Measurements from ENCODE around the gene C16orf86.

The C16orf86 gene

GRCh38 chr16:67652578-67653127 lies 14.0 kb upstream of the C16orf86 start:
- Histone ChIP-seq H3K9me3 (ENCODE audit: control extremely low read depth in 1 of 5, control insufficient read depth in 4 of 5, insufficient read depth in 2 of 5, low read depth in 1 of 5, low read length in 4 of 5) (no peaks in the 10 kb centered on the region), H3K4me3 (ENCODE audit: control insufficient read depth in 1 of 7, extremely low read depth in 1 of 7, insufficient read depth in 4 of 7, low read depth in 2 of 7, low read length in 6 of 7) (peak overlapping the region in 1 of 7 experiments; percentile 11), H3K4me1 (ENCODE audit: control extremely low read depth in 1 of 4, control insufficient read depth in 4 of 4, insufficient read depth in 4 of 4, low read length in 3 of 4) (peaks cover 0 to 2% (median 0%) of the 10 kb centered on the region in 4 experiments), H3K27ac (ENCODE audit: insufficient read depth in 1 of 2, low read depth in 1 of 2, low read length in 2 of 2, poor library complexity in 1 of 2, severe bottlenecking in 2 of 2) (no peak overlapping the region), H3K36me3 (ENCODE audit: control insufficient read depth in 4 of 4, insufficient read depth in 4 of 4, low read length in 3 of 4) (peaks cover 11 to 79% (median 61%) of the 10 kb centered on the region in 4 experiments), H3K27me3 (replicated peaks in 2 of 5; ENCODE audit: control insufficient read depth in 4 of 5, insufficient read depth in 5 of 5, low read length in 4 of 5) (no peaks in the 10 kb centered on the region)
- POLR2A ChIA-PET: no interaction called here
- no peak for DNase-seq
- 89% methylated on average over 21 of the region's 59 CpGs for WGBS (ENCODE audit: insufficient coverage)
- CTCF ChIA-PET: interaction anchor here (1.2 to 12.2 kb wide), 2 partner anchors 10 to 133 kb away, joined by 4 to 113 read pairs; no protein-coding TSS in a partner anchor

DNA sequence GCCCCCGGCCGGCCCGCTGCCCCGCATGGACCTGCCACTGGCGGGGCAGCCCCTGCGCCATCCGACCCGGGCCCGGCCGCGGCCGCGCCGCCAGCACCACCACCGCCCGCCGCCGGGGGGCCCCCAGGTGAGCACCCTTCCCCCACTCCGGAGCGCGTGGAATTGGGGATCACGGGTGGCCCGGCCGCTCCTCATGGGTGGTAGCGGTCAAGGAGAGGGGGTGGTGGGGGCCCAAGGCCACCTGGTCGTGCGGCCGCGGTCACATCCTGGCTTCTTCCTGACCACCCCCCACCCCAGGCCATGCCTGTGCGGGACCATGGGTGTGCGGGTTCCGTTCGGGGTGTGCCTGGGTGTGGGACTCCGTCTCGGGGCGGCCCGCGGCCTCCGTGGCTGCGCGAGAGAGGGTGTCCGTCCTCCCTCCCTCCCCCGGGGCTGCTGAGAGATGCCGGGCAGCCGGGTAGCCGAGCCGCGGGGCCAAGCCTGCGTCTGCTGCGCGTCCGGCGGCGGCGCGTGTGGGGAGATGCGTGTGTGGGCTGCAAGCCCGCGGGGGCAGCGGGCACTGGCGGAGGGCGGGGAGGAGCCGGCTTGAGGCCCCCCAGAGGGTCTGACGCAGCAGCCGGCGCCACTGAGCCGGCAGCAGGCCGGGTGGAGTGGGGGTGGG lies 13.4 kb upstream of the C16orf86 start:
- Histone ChIP-seq H3K36me3 (ENCODE audit: control insufficient read depth in 4 of 4, insufficient read depth in 4 of 4, low read length in 3 of 4) (peaks cover 11 to 85% (median 62%) of the 10 kb centered on the region in 4 experiments), H3K27ac (ENCODE audit: insufficient read depth in 1 of 2, low read depth in 1 of 2, low read length in 2 of 2, poor library complexity in 1 of 2, severe bottlenecking in 2 of 2) (no peak overlapping the region), H3K9me3 (ENCODE audit: control extremely low read depth in 1 of 5, control insufficient read depth in 4 of 5, insufficient read depth in 2 of 5, low read depth in 1 of 5, low read length in 4 of 5) (no peaks in the 10 kb centered on the region), H3K27me3 (replicated peaks in 2 of 5; ENCODE audit: control insufficient read depth in 4 of 5, insufficient read depth in 5 of 5, low read length in 4 of 5) (no peaks in the 10 kb centered on the region), H3K4me3 (ENCODE audit: control insufficient read depth in 1 of 7, extremely low read depth in 1 of 7, insufficient read depth in 4 of 7, low read depth in 2 of 7, low read length in 6 of 7) (no peak overlapping the region), H3K4me1 (ENCODE audit: control extremely low read depth in 1 of 4, control insufficient read depth in 4 of 4, insufficient read depth in 4 of 4, low read length in 3 of 4) (peaks cover 0 to 2% (median 0%) of the 10 kb centered on the region in 4 experiments)
- CTCF ChIA-PET: interaction anchor here (1.2 to 12.2 kb wide), 2 partner anchors 10 to 134 kb away, joined by 4 to 113 read pairs; no protein-coding TSS in a partner anchor
- POLR2A ChIA-PET: no interaction called here
- WGBS (ENCODE audit: insufficient coverage): 94% methylated on average over 33 of the region's 68 CpGs
- no peak for DNase-seq

- Histone ChIP-seq H3K27ac (ENCODE audit: insufficient read depth in 1 of 2, low read depth in 1 of 2, low read length in 2 of 2, poor library complexity in 1 of 2, severe bottlenecking in 2 of 2) (no peak overlapping the region), H3K36me3 (ENCODE audit: control insufficient read depth in 4 of 4, insufficient read depth in 4 of 4, low read length in 3 of 4) (peaks cover 11 to 86% (median 64%) of the 10 kb centered on the region in 4 experiments), H3K4me1 (ENCODE audit: control extremely low read depth in 1 of 4, control insufficient read depth in 4 of 4, insufficient read depth in 4 of 4, low read length in 3 of 4) (peaks cover 0 to 8% (median 4%) of the 10 kb centered on the region in 4 experiments), H3K9me3 (ENCODE audit: control extremely low read depth in 1 of 5, control insufficient read depth in 4 of 5, insufficient read depth in 2 of 5, low read depth in 1 of 5, low read length in 4 of 5) (no peaks in the 10 kb centered on the region), H3K4me3 (ENCODE audit: control insufficient read depth in 1 of 7, extremely low read depth in 1 of 7, insufficient read depth in 4 of 7, low read depth in 2 of 7, low read length in 6 of 7) (no peak overlapping the region), H3K27me3 (replicated peaks in 2 of 5; ENCODE audit: control insufficient read depth in 4 of 5, insufficient read depth in 5 of 5, low read length in 4 of 5) (no peaks in the 10 kb centered on the region)
- ChIA-PET CTCF (no interaction called here), POLR2A (no interaction called here)
- WGBS (ENCODE audit: insufficient coverage): 95% methylated on average over 16 of the region's 25 CpGs
- no peak for DNase-seq
These were observed 12.7 kb upstream of the C16orf86 start for GRCh38 chr16:67653789-67654402.

DNA sequence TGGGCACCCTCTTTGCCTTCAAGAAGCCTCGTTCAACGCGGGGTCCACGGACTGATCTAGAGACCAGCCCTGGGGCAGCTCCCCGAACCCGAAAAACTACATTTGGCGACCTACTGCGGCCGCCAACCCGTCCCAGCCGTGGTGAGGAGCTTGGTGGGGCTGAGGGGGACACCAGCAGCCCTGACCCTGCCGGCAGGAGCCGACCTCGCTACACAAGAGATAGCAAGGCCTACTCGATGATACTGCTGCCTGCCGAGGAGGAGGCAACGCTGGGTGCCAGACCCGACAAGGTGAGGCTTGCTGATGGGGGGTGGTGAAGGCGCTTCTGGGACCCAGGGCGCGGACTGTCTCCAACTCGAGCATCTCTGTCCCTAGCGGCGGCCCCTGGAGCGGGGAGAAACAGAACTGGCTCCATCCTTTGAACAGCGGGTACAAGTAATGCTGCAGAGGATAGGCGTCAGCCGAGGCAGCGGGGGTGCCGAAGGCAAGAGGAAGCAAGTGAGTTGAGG lies 12.2 kb upstream of the C16orf86 start:
- H3K4me1 ChIP-seq (ENCODE audit: control extremely low read depth in 1 of 4, control insufficient read depth in 4 of 4, insufficient read depth in 4 of 4, low read length in 3 of 4): peaks cover 0 to 13% (median 9%) of the 10 kb centered on the region in 4 experiments
- no peaks in the 10 kb centered on the region for H3K9me3 ChIP-seq (ENCODE audit: control extremely low read depth in 1 of 5, control insufficient read depth in 4 of 5, insufficient read depth in 2 of 5, low read depth in 1 of 5, low read length in 4 of 5)
- no peak overlapping the region for H3K4me3 ChIP-seq (ENCODE audit: control insufficient read depth in 1 of 7, extremely low read depth in 1 of 7, insufficient read depth in 4 of 7, low read depth in 2 of 7, low read length in 6 of 7)
- ChIA-PET CTCF (no interaction called here), POLR2A (no interaction called here)
- no peak overlapping the region for H3K27ac ChIP-seq (ENCODE audit: insufficient read depth in 1 of 2, low read depth in 1 of 2, low read length in 2 of 2, poor library complexity in 1 of 2, severe bottlenecking in 2 of 2)
- DNase-seq: no peak
- H3K27me3 ChIP-seq (replicated peaks in 2 of 5; ENCODE audit: control insufficient read depth in 4 of 5, insufficient read depth in 5 of 5, low read length in 4 of 5): no peaks in the 10 kb centered on the region
- WGBS (ENCODE audit: insufficient coverage): 97% methylated on average over 25 of the region's 30 CpGs
- peaks cover 11 to 83% (median 63%) of the 10 kb centered on the region in 4 experiments for H3K36me3 ChIP-seq (ENCODE audit: control insufficient read depth in 4 of 4, insufficient read depth in 4 of 4, low read length in 3 of 4)

DNA sequence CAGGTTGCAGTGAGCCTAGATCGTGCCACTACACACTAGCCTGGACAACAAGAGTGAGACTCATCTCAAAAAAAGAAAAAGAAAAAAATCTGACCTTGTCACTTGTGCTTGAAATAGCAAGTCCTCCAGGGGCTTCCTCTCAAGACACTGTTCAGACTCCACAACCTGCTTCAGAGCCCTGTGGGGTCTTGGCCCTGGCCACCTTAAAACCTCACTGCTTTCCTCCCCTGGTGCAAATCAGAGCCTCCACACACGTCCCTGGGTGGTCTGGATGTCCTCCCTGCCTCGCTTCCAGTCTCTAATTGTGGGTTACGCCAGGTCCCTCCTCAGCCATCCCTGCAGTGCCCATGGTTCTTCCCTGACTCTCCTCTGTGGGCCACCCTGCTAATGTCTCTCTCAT lies 11.3 kb upstream of the C16orf86 start:
- WGBS (ENCODE audit: insufficient coverage): 93% methylated on average over 4 of the region's 4 CpGs
- H3K27ac ChIP-seq (ENCODE audit: insufficient read depth in 1 of 2, low read depth in 1 of 2, low read length in 2 of 2, poor library complexity in 1 of 2, severe bottlenecking in 2 of 2): no peak overlapping the region
- POLR2A ChIA-PET: no interaction called here
- peaks cover 5 to 74% (median 55%) of the 10 kb centered on the region in 4 experiments for H3K36me3 ChIP-seq (ENCODE audit: control insufficient read depth in 4 of 4, insufficient read depth in 4 of 4, low read length in 3 of 4)
- no peak for DNase-seq
- H3K4me3 ChIP-seq (ENCODE audit: control insufficient read depth in 1 of 7, extremely low read depth in 1 of 7, insufficient read depth in 4 of 7, low read depth in 2 of 7, low read length in 6 of 7): no peak overlapping the region
- H3K27me3 ChIP-seq (replicated peaks in 2 of 5; ENCODE audit: control insufficient read depth in 4 of 5, insufficient read depth in 5 of 5, low read length in 4 of 5): no peaks in the 10 kb centered on the region
- H3K4me1 ChIP-seq (ENCODE audit: control extremely low read depth in 1 of 4, control insufficient read depth in 4 of 4, insufficient read depth in 4 of 4, low read length in 3 of 4): peaks cover 0 to 19% (median 12%) of the 10 kb centered on the region in 4 experiments
- CTCF ChIA-PET: no interaction called here
- H3K9me3 ChIP-seq (ENCODE audit: control extremely low read depth in 1 of 5, control insufficient read depth in 4 of 5, insufficient read depth in 2 of 5, low read depth in 1 of 5, low read length in 4 of 5): no peaks in the 10 kb centered on the region

GRCh38 chr16:67656344-67657016 lies 10.1 kb upstream of the C16orf86 start:
- no peaks in the 10 kb centered on the region for H3K27me3 ChIP-seq (replicated peaks in 2 of 5; ENCODE audit: control insufficient read depth in 4 of 5, insufficient read depth in 5 of 5, low read length in 4 of 5)
- WGBS (ENCODE audit: insufficient coverage): 100% methylated on average over 2 of the region's 9 CpGs
- DNase-seq: no peak
- CTCF ChIA-PET: interaction anchor here (1.1 kb wide), 1 partner anchor 11 kb away, joined by 3 read pairs; no protein-coding TSS in a partner anchor
- POLR2A ChIA-PET: no interaction called here
- H3K27ac ChIP-seq (ENCODE audit: insufficient read depth in 1 of 2, low read depth in 1 of 2, low read length in 2 of 2, poor library complexity in 1 of 2, severe bottlenecking in 2 of 2): no peak overlapping the region
- H3K4me3 ChIP-seq (ENCODE audit: control insufficient read depth in 1 of 7, extremely low read depth in 1 of 7, insufficient read depth in 4 of 7, low read depth in 2 of 7, low read length in 6 of 7): no peak overlapping the region
- peaks cover 0 to 23% (median 20%) of the 10 kb centered on the region in 4 experiments for H3K4me1 ChIP-seq (ENCODE audit: control extremely low read depth in 1 of 4, control insufficient read depth in 4 of 4, insufficient read depth in 4 of 4, low read length in 3 of 4)
- H3K9me3 ChIP-seq (ENCODE audit: control extremely low read depth in 1 of 5, control insufficient read depth in 4 of 5, insufficient read depth in 2 of 5, low read depth in 1 of 5, low read length in 4 of 5): no peaks in the 10 kb centered on the region
- peaks cover 5 to 63% (median 45%) of the 10 kb centered on the region in 4 experiments for H3K36me3 ChIP-seq (ENCODE audit: control insufficient read depth in 4 of 4, insufficient read depth in 4 of 4, low read length in 3 of 4)
